HTR-8/SVneo (cell line): ENCODE data around the gene STRA6.

Experiments
- DNase-seq: peaks from one replicate; pipeline ENCODE4 v3.0.0; 2011; ENCODE audit warnings: low spot score, mixed read lengths; ENCODE audit not compliant: insufficient read length
- FAIRE-seq: peaks from 2 replicates; lab custom pipeline; 2011; peaks lifted over from hg19 to GRCh38; lab: Jason Lieb, UNC

The STRA6 gene

DNA sequence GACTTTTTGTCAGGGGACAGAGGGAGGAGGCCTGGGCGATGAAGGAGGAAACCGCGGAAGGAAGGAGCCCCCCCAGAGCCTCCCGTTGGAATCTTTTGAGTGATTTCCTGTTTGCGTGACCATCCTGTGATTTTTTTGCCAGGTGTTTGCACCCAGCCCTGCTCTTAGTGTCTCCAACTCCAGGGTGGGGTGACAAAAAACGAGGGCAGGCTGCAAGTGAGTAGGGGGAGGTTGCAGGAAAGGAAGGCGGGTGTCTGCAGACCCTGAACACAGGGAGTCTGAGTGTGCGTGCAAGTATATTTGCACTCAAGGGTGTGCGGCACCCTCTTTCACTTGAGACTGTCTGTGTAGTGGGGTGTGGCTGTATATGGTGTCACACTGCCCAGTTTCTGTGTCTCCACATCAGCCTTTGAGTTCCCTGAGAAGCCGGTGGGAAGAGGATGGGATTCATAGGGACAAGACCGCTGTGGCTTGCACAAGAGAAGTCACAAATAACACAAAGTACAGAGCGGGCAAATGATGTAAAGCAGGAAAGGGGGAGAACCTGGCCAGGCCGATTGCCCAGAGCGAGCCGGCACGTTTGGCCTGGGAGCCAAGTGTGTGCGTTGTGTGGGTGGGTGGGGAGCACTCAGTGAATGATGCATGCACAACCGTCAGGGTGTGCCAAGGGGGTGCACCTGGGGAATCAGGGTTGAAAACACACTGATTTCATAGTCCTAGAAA, 65.6 kb downstream of the STRA6 start:
- DNase-seq (no peak), FAIRE-seq (no peak)

DNA sequence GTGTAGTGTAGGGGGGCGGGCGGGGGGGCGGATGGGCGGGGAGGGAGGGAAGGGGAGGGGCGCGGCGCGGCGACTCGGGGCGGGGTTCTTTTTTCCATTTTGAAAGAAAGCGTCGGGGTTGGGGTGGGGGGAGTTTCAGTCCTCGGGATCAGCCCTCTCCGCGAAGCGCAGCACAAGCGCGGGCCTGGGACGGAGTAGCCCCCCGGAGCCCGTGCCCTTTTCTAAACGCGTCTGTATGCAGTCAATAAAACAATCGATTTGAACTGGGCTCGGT, 66.1 kb downstream of the STRA6 start:
- DNase-seq (no peak), FAIRE-seq (no peak)

DNA sequence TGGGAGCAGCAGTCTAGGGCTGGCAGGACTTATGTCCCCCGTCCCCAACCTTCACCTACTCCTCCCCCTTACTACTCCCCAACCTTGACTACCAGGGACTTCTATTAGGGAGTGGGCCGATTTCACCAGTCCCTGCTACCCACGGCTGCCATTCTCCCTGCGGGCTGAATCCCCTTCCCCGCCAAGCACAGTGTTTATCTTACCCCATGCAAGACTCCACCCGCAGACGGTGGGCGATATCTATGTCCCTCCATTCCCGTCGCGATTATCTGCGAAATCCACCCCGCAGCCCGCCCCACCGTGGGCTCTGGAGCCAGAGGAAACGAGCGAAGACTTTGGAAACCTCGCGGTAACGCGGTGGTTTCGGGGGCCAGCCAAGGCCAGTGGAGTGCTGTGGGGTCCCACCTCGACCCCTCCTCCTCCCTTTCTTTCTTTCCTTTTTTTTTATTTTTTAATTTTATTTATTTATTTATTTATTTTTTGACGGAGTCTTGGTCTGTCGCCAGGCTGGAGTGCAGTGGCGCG, 67.5 kb downstream of the STRA6 start:
- no peak for FAIRE-seq
- no peak for DNase-seq

DNA sequence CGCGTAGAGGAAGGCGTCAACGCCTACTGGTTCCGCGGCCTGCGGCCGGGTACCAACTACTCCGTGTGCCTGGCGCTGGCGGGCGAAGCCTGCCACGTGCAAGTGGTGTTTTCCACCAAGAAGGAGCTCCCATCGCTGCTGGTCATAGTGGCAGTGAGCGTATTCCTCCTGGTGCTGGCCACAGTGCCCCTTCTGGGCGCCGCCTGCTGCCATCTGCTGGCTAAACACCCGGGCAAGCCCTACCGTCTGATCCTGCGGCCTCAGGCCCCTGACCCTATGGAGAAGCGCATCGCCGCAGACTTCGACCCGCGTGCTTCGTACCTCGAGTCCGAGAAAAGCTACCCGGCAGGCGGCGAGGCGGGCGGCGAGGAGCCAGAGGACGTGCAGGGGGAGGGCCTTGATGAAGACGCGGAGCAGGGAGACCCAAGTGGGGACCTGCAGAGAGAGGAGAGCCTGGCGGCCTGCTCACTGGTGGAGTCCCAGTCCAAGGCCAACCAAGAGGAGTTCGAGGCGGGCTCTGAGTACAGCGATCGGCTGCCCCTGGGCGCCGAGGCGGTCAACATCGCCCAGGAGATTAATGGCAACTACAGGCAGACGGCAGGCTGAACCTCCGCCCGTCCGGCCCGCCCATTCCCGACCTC, 68.1 kb downstream of the STRA6 start:
- no peak for DNase-seq
- no peak for FAIRE-seq

DNA sequence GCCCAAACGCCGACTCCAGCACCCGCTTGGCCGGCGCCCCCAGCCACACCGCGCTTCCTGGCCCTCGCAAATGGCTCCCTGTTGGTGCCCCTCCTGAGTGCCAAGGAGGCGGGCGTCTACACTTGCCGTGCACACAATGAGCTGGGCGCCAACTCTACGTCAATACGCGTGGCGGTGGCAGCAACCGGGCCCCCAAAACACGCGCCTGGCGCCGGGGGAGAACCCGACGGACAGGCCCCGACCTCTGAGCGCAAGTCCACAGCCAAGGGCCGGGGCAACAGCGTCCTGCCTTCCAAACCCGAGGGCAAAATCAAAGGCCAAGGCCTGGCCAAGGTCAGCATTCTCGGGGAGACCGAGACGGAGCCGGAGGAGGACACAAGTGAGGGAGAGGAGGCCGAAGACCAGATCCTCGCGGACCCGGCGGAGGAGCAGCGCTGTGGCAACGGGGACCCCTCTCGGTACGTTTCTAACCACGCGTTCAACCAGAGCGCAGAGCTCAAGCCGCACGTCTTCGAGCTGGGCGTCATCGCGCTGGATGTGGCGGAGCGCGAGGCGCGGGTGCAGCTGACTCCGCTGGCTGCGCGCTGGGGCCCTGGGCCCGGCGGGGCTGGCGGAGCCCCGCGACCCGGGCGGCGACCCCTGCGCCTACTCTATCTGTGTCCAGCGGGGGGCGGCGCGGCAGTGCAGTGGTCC, 68.7 kb downstream of the STRA6 start:
- FAIRE-seq, result no peak
- DNase-seq, result no peak

DNA sequence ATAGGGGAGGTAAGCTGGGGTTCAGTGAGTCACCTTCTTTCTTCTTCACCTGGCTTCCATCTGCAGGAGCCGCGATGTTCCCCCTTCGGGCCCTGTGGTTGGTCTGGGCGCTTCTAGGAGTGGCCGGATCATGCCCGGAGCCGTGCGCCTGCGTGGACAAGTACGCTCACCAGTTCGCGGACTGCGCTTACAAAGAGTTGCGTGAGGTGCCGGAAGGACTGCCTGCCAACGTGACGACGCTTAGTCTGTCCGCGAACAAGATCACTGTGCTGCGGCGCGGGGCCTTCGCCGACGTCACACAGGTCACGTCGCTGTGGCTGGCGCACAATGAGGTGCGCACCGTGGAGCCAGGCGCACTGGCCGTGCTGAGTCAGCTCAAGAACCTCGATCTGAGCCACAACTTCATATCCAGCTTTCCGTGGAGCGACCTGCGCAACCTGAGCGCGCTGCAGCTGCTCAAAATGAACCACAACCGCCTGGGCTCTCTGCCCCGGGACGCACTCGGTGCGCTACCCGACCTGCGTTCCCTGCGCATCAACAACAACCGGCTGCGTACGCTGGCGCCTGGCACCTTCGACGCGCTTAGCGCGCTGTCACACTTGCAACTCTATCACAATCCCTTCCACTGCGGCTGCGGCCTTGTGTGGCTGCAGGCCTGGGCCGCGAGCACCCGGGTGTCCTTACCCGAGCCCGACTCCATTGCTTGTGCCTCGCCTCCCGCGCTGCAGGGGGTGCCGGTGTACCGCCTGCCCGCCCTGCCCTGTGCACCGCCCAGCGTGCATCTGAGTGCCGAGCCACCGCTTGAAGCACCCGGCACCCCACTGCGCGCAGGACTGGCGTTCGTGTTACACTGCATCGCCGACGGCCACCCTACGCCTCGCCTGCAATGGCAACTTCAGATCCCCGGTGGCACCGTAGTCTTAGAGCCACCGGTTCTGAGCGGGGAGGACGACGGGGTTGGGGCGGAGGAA, 69.6 kb downstream of the STRA6 start:
- no peak for FAIRE-seq

DNA sequence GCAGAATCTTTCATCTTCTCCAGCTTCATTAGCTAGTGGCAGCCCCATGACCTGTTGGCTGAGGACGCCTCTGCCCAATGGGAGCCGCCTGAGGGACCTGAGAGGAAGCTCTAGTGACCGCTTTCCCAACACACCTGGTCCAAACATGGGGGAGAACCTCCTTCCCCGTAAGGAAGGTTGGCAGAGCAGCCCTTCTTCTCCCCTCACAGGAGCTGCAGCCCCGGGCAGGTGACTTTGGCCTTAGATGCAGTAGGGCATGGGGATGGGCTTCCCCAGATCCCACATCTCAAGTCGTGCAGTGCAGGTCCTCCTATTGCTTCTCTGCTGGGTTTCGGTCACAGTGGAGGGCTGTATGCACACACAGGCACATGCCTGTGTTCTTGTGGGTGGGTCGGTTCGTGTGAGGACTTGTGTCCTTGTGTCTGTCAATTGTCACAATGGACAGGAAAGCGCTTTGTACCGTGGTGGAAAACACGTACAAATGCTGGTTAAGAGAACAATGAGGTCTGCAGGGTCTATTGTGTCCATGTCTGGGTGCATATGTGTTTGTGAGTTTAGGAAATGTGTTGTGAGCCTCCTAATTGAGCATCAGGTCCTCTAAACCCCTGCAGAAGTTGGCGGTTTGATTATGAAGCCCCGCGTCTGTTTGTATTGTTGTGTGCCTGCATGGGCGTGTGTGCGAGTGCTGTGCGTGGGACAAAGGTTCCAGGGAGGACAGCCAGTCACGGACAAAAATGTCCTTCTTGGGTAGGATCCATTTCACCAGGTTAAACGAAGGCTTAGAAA, 70.8 kb downstream of the STRA6 start:
- FAIRE-seq (no peak), DNase-seq (no peak)

More for the DNA sequence above, 69.6 kb downstream of the STRA6 start:
- no peak for DNase-seq

DNA sequence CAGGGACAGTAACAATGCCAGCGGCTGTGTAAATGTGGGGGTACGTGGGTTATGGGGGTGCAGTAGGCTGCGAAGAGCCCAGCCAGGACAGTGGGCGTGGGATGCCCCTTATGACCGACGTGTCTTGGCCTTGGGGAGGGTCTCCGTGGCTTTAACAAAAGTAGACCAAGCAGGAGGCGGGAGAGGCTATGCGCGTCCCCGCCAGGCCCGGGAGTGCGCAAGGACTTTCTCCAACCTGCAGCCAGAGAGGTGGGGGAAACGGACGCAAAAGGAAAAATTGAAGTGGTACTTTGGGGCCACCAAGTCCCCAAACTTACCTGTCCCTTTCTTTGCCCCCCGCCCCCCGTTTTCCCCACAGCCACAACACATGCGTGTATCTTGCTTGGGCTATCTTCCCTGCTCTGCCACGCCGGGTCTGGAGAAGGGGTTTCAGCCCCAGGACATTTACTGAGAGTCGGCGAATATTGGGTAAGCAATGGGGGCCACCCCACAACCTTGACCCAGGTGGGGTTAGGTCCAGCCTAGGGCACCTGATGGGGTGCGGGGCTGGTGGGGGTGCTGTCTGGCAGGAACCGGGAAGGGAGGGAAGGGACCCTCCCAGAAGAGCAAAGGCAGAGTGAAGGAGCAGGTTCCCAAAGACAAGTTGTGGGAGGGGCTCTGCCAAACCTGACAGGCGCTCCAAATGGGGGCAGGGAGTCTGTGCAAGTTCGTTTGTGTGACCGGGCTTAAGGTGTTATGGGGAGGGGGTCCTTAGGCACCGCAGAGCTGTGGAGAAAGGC, 71.5 kb downstream of the STRA6 start:
- DNase-seq (no peak), FAIRE-seq (no peak)

DNA sequence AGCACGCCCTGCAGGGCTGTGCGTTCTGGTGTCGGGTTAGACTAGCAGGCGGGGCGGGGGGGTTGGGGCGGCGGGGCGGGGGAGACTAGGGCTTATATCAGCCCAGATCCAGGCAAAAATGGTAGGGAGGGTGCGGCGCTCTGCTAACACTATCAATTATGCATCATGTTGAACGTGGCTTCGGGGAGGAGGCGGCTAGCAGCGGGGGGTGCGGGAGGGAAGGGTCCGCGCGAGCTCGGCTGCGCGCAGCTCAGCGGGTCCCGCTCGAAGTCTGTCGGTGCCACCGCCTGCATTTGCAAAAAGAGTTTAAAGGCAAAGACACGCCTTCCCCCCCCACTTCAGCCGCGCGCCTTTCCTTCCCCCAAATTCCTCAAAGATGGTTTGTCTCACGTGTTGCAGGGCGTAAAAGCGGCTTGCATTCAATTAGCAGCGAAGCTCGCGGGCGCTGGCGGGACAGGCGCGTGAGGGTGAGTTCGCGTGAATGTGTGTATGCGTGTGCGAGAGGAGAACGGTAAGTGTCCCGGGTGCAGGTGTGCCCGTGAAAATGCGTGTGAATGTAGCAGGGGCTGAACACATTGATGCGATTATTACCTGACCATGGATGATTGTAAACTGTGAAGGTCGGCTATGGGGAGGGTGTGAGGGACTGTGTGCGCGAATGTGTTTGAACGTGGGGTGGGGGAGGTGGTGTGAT, 72.3 kb downstream of the STRA6 start, which contains the start of gene ISLR2:
TSS of gene ISLR2 (plus strand) at position 432 of the 694 bp plus-strand sequence. CDS start 2,169 bp downstream, outside the sequence.
- FAIRE-seq, result no peak
- DNase-seq, result no peak

DNA sequence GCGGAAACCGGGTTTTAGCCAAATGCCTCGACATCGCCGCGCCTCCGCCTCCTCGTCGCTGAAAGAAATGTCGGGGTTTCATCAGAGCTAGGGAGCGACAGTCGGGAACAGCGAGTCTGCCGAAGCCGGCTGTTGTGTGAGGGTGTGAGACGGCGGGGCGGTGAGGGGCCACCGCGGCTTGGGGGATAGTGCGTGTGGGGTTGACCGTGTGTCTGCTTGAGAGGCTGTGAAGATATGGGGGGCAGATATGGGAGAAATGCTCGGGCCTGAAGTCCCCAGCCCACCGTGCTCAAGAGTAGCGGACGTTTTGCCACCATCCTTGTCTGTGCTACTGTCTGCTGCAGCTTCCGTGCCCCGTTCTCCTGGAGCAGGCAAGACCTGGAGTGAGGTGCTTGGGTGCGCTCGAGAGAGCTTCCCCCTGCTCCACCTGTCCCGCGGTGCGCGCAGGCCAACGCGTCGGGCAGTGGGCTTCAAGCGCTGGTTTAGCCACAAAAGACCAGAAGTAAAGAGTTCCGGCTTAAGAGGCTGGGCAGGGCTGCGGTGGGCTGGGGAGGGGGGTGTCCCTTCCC, 72.9 kb downstream of the STRA6 start:
- DNase-seq, result no peak
- no peak for FAIRE-seq
